ENCODE data around the gene TBX10. TPM values are rescaled to one million over a fixed set of nuclear protein-coding genes. Genes with fewer than 3 reads are reported as not detected.
"Not testable (repeated sequence)": the region's sequence is repeated elsewhere in the genome, so short reads cannot be mapped to it uniquely, and the experiment has no call there.

TBX10 gene
- total and polyA plus RNA-seq, 2 donors: 0.05 to 0.09 TPM

GRCh38 chr11:67619683-67620618 is 19.6 kb downstream of the TBX10 start:
- not testable (repeated sequence) for DNase-seq (ENCODE audit: low read depth in 6 of 9, low spot score in 9 of 9); H3K36me3 ChIP-seq (ENCODE audit: control insufficient read depth in 2 of 2, insufficient read depth in 2 of 2, low read length in 1 of 2); H3K27me3 ChIP-seq (ENCODE audit: control insufficient read depth in 2 of 2, insufficient read depth in 1 of 2, low read length in 1 of 2); H3K4me3 ChIP-seq (ENCODE audit: low read length in 2 of 2); H3K27ac ChIP-seq (ENCODE audit: low read depth in 1 of 2, low read length in 1 of 2); H3K9me3 ChIP-seq (ENCODE audit: control insufficient read depth in 2 of 2, insufficient read depth in 1 of 2, low read length in 1 of 2)
- peaks cover 25 to 35% of the 10 kb centered on the region in 2 donors for H3K4me1 ChIP-seq (ENCODE audit: control insufficient read depth in 2 of 2, insufficient read depth in 2 of 2, low read length in 2 of 2)
- WGBS: 79% methylated on average over 33 of the region's 33 CpGs

GRCh38 chr11:67618901-67619659 is 20.5 kb downstream of the TBX10 start:
- not testable (repeated sequence) for H3K36me3 ChIP-seq (ENCODE audit: control insufficient read depth in 2 of 2, insufficient read depth in 2 of 2, low read length in 1 of 2); H3K27ac ChIP-seq (ENCODE audit: low read depth in 1 of 2, low read length in 1 of 2); H3K27me3 ChIP-seq (ENCODE audit: control insufficient read depth in 2 of 2, insufficient read depth in 1 of 2, low read length in 1 of 2); DNase-seq (ENCODE audit: low read depth in 6 of 9, low spot score in 9 of 9); H3K9me3 ChIP-seq (ENCODE audit: control insufficient read depth in 2 of 2, insufficient read depth in 1 of 2, low read length in 1 of 2); H3K4me3 ChIP-seq (ENCODE audit: low read length in 2 of 2)
- 93% methylated on average over 40 of the region's 40 CpGs for WGBS
- H3K4me1 ChIP-seq (ENCODE audit: control insufficient read depth in 2 of 2, insufficient read depth in 2 of 2, low read length in 2 of 2): peaks cover 34 to 44% of the 10 kb centered on the region in 2 donors

GRCh38 chr11:67617243-67617953 is 22.2 kb downstream of the TBX10 start:
- 76% methylated on average over 7 of the region's 7 CpGs for WGBS
- peaks cover 6 to 9% of the 10 kb centered on the region in 2 donors for H3K36me3 ChIP-seq (ENCODE audit: control insufficient read depth in 2 of 2, insufficient read depth in 2 of 2, low read length in 1 of 2)
- no peaks in the 10 kb centered on the region for H3K27me3 ChIP-seq (ENCODE audit: control insufficient read depth in 2 of 2, insufficient read depth in 1 of 2, low read length in 1 of 2)
- peak overlapping the region in 1 of 2 donors; percentile 20 for H3K27ac ChIP-seq (ENCODE audit: low read depth in 1 of 2, low read length in 1 of 2)
- H3K4me3 ChIP-seq (ENCODE audit: low read length in 2 of 2): no peak overlapping the region
- peaks cover 43 to 56% of the 10 kb centered on the region in 2 donors for H3K4me1 ChIP-seq (ENCODE audit: control insufficient read depth in 2 of 2, insufficient read depth in 2 of 2, low read length in 2 of 2)
- H3K9me3 ChIP-seq (ENCODE audit: control insufficient read depth in 2 of 2, insufficient read depth in 1 of 2, low read length in 1 of 2): no peaks in the 10 kb centered on the region
- DNase-seq (ENCODE audit: low read depth in 6 of 9, low spot score in 9 of 9): peak in 1 of 9 donors; percentile 45

- Histone ChIP-seq H3K27me3 (ENCODE audit: control insufficient read depth in 2 of 2, insufficient read depth in 1 of 2, low read length in 1 of 2) (no peaks in the 10 kb centered on the region), H3K4me1 (ENCODE audit: control insufficient read depth in 2 of 2, insufficient read depth in 2 of 2, low read length in 2 of 2) (peaks cover 43 to 56% of the 10 kb centered on the region in 2 donors), H3K9me3 (ENCODE audit: control insufficient read depth in 2 of 2, insufficient read depth in 1 of 2, low read length in 1 of 2) (no peaks in the 10 kb centered on the region), H3K27ac (ENCODE audit: low read depth in 1 of 2, low read length in 1 of 2) (no peak overlapping the region), H3K4me3 (ENCODE audit: low read length in 2 of 2) (peak overlapping the region in 1 of 2 donors; percentile 16), H3K36me3 (ENCODE audit: control insufficient read depth in 2 of 2, insufficient read depth in 2 of 2, low read length in 1 of 2) (peaks cover 11 to 17% of the 10 kb centered on the region in 2 donors)
- DNase-seq (ENCODE audit: low read depth in 6 of 9, low spot score in 9 of 9): peak in 1 of 9 donors; percentile 47
- WGBS: 51% methylated on average over 11 of the region's 11 CpGs
Measured at GRCh38 chr11:67616431-67617242, 22.9 kb downstream of the TBX10 start.

GRCh38 chr11:67615728-67616430 is 23.7 kb downstream of the TBX10 start:
- WGBS: 37% methylated on average over 34 of the region's 34 CpGs
- DNase-seq (ENCODE audit: low read depth in 6 of 9, low spot score in 9 of 9): peak in 1 of 9 donors; percentile 64
- peak overlapping the region; percentile 16 to 17 for H3K4me3 ChIP-seq (ENCODE audit: low read length in 2 of 2)

GRCh38 chr11:67614730-67615714 is 24.5 kb downstream of the TBX10 start:
- peaks cover 43 to 56% of the 10 kb centered on the region in 2 donors for H3K4me1 ChIP-seq (ENCODE audit: control insufficient read depth in 2 of 2, insufficient read depth in 2 of 2, low read length in 2 of 2)
- 94% methylated on average over 18 of the region's 18 CpGs for WGBS
- peaks cover 28 to 33% of the 10 kb centered on the region in 2 donors for H3K36me3 ChIP-seq (ENCODE audit: control insufficient read depth in 2 of 2, insufficient read depth in 2 of 2, low read length in 1 of 2)
- H3K27ac ChIP-seq (ENCODE audit: low read depth in 1 of 2, low read length in 1 of 2): peak overlapping the region; percentile 96 to 98
- no peaks in the 10 kb centered on the region for H3K9me3 ChIP-seq (ENCODE audit: control insufficient read depth in 2 of 2, insufficient read depth in 1 of 2, low read length in 1 of 2)
- DNase-seq (ENCODE audit: low read depth in 6 of 9, low spot score in 9 of 9): peak in 2 of 9 donors; percentile 62 to 73
- no peak overlapping the region for H3K4me3 ChIP-seq (ENCODE audit: low read length in 2 of 2)
- no peaks in the 10 kb centered on the region for H3K27me3 ChIP-seq (ENCODE audit: control insufficient read depth in 2 of 2, insufficient read depth in 1 of 2, low read length in 1 of 2)

More at GRCh38 chr11:67615728-67616430, 23.7 kb downstream of the TBX10 start:
- H3K27ac ChIP-seq (ENCODE audit: low read depth in 1 of 2, low read length in 1 of 2): no peak overlapping the region
- peaks cover 43 to 56% of the 10 kb centered on the region in 2 donors for H3K4me1 ChIP-seq (ENCODE audit: control insufficient read depth in 2 of 2, insufficient read depth in 2 of 2, low read length in 2 of 2)
- no peaks in the 10 kb centered on the region for H3K27me3 ChIP-seq (ENCODE audit: control insufficient read depth in 2 of 2, insufficient read depth in 1 of 2, low read length in 1 of 2)
- H3K9me3 ChIP-seq (ENCODE audit: control insufficient read depth in 2 of 2, insufficient read depth in 1 of 2, low read length in 1 of 2): no peaks in the 10 kb centered on the region
- peaks cover 19 to 25% of the 10 kb centered on the region in 2 donors for H3K36me3 ChIP-seq (ENCODE audit: control insufficient read depth in 2 of 2, insufficient read depth in 2 of 2, low read length in 1 of 2)

GRCh38 chr11:67613960-67614715 is 25.4 kb downstream of the TBX10 start:
- Histone ChIP-seq H3K36me3 (ENCODE audit: control insufficient read depth in 2 of 2, insufficient read depth in 2 of 2, low read length in 1 of 2) (peaks cover 35 to 38% of the 10 kb centered on the region in 2 donors), H3K4me1 (ENCODE audit: control insufficient read depth in 2 of 2, insufficient read depth in 2 of 2, low read length in 2 of 2) (peaks cover 43 to 56% of the 10 kb centered on the region in 2 donors), H3K27ac (ENCODE audit: low read depth in 1 of 2, low read length in 1 of 2) (peak overlapping the region; percentile 96 to 98), H3K4me3 (ENCODE audit: low read length in 2 of 2) (peak overlapping the region; percentile 49 to 50), H3K9me3 (ENCODE audit: control insufficient read depth in 2 of 2, insufficient read depth in 1 of 2, low read length in 1 of 2) (no peaks in the 10 kb centered on the region), H3K27me3 (ENCODE audit: control insufficient read depth in 2 of 2, insufficient read depth in 1 of 2, low read length in 1 of 2) (no peaks in the 10 kb centered on the region)
- peak in 7 of 9 donors; percentile 60 to 90 (median 76) for DNase-seq (ENCODE audit: low read depth in 6 of 9, low spot score in 9 of 9)
- 18% methylated on average over 23 of the region's 23 CpGs for WGBS
